ENCODE measurements around the gene HS2ST1.

- peak; percentile 35 to 46 for TF ChIP-seq CTCF (IDR thresholded peaks at IDR 0.05; ENCODE audit: extremely low read depth in 1 of 2, insufficient read depth in 1 of 2, low read depth in 1 of 2, low read length in 2 of 2)
- TF ChIP-seq EZH2 (IDR thresholded peaks at IDR 0.05; ENCODE audit: borderline replicate concordance, low read depth, low read length, severe bottlenecking): no peak
- TF ChIP-seq MAX (IDR thresholded peaks at IDR 0.05; ENCODE audit: insufficient read depth, insufficient read length): no peak
- no peak for TF ChIP-seq JUN (IDR thresholded peaks at IDR 0.05; ENCODE audit: borderline replicate concordance, insufficient read depth, insufficient read length, low read depth)
- TF ChIP-seq GATA2 (IDR thresholded peaks at IDR 0.05; ENCODE audit: insufficient read depth, insufficient read length, low read depth, low read length): no peak
- TF ChIP-seq MYC (IDR thresholded peaks at IDR 0.05; ENCODE audit: low read depth, low read length): no peak
- no peak for TF ChIP-seq POLR2A (IDR thresholded peaks at IDR 0.05; ENCODE audit: low read depth, low read length)
- TF ChIP-seq POLR2AphosphoS5 (IDR thresholded peaks at IDR 0.05; ENCODE audit: insufficient read depth, low read depth, low read length): no peak
These were observed 110.6 kb downstream of the HS2ST1 start for GRCh38 chr1:87024936-87025540.
